H1 (cell line): ENCODE results near the gene ITPRIPL2. TPM values are rescaled to one million over a fixed set of nuclear protein-coding genes. Genes with fewer than 3 reads are reported as not detected.

Source experiments
- CTCF ChIA-PET: fragments of 300-600 bp; sonication (Branson Sonifier 250); formaldehyde crosslinking; loops from one replicate; lab custom pipeline; 2021; ENCODE audit not compliant: partially characterized antibody; lab: Charles Lee
- POLR2A ChIA-PET: fragments of 300-600 bp; sonication (Branson Sonifier 250); formaldehyde crosslinking; loops from one replicate; lab custom pipeline; 2021; ENCODE audit warnings: inconsistent platforms; ENCODE audit not compliant: partially characterized antibody; lab: Charles Lee
- DNase-seq, 2 experiments: peaks; one replicate each; pipeline versions ENCODE4 v3.0.0 to v3.0.0-alpha.2; 2010 to 2022; ENCODE audit warnings: low spot score in 2 of 2, low read depth in 1 of 2, mixed read lengths in 1 of 2
- FAIRE-seq: peaks from 2 replicates; lab custom pipeline; 2011; peaks lifted over from hg19 to GRCh38; lab: Jason Lieb, UNC
- H2AFZ ChIP-seq: 2 replicates; pipeline ENCODE4 v1.8.1; 2012; ENCODE audit warnings: low read length, inconsistent platforms
- H2AK5ac ChIP-seq: 2 replicates; pipeline ENCODE4 v1.6.1; 2013; ENCODE audit warnings: low read depth, low read length
- H2BK120ac ChIP-seq: replicated peaks from 2 replicates; pipeline ENCODE3; 2013; ENCODE audit warnings: low read depth, low read length, inconsistent platforms
- H2BK12ac ChIP-seq: 2 replicates; pipeline ENCODE4 v1.6.1; 2013; ENCODE audit warnings: low read depth, low read length
- H2BK15ac ChIP-seq: 2 replicates; pipeline ENCODE4 v1.6.1; 2013; ENCODE audit warnings: low read length
- H2BK20ac ChIP-seq: 2 replicates; pipeline ENCODE4 v1.6.1; 2013; ENCODE audit warnings: low read length
- H2BK5ac ChIP-seq: 2 replicates; pipeline ENCODE4 v1.6.1; 2013; ENCODE audit warnings: low read depth, low read length
- H3K14ac ChIP-seq: 2 replicates; pipeline ENCODE4 v1.6.1; 2013; ENCODE audit warnings: inconsistent platforms; ENCODE audit not compliant: insufficient read length
- H3K18ac ChIP-seq: 2 replicates; pipeline ENCODE4 v1.6.1; 2013; ENCODE audit warnings: low read length; ENCODE audit errors: extremely low read depth
- H3K23ac ChIP-seq: 2 replicates; pipeline ENCODE4 v1.6.1; 2013; ENCODE audit warnings: inconsistent platforms; ENCODE audit not compliant: insufficient read length
- H3K23me2 ChIP-seq: 2 replicates; pipeline ENCODE4 v1.6.1; 2013; ENCODE audit warnings: low read depth, low read length
- H3K27ac ChIP-seq: 2 replicates; pipeline ENCODE4 v1.6.1; 2011; ENCODE audit warnings: low read depth, low read length, inconsistent platforms
- H3K27me3 ChIP-seq, 4 experiments: replicated peaks in 1 of 4; 1 replicate in 1 of 4; 2 replicates in 3 of 4; pipeline versions ENCODE4 v1.6.1 to v1.8.1; 2011 to 2013; ENCODE audit warnings: low read length in 3 of 4, mild to moderate bottlenecking in 3 of 4, inconsistent platforms in 2 of 4, mixed read lengths in 2 of 4, moderate library complexity in 1 of 4; ENCODE audit not compliant: control insufficient read depth in 3 of 4, insufficient read depth in 3 of 4; ENCODE audit errors: extremely low read depth in 1 of 4
- H3K36me3 ChIP-seq, 4 experiments: 2 replicates each; pipeline versions ENCODE4 v1.6.1 to v1.8.1; 2011 to 2013; ENCODE audit warnings: mild to moderate bottlenecking in 4 of 4, low read length in 3 of 4, moderate library complexity in 2 of 4, control low read depth in 1 of 4, inconsistent platforms in 1 of 4; ENCODE audit not compliant: insufficient read depth in 4 of 4, control insufficient read depth in 2 of 4
- H3K4ac ChIP-seq: replicated peaks from 2 replicates; pipeline ENCODE3; 2013; ENCODE audit warnings: low read length, low read depth, mixed read lengths, inconsistent platforms; ENCODE audit not compliant: insufficient read length
- H3K4me1 ChIP-seq, 4 experiments: replicated peaks in 1 of 4; 1 replicate in 1 of 4; 2 replicates in 3 of 4; pipeline versions ENCODE4 v1.6.1 to v1.8.1; 2011 to 2013; ENCODE audit warnings: low read length in 3 of 4, inconsistent platforms in 2 of 4, mixed read lengths in 1 of 4; ENCODE audit not compliant: insufficient read depth in 4 of 4, control insufficient read depth in 3 of 4
- H3K4me2 ChIP-seq, 2 experiments: 2 replicates each; pipeline versions ENCODE4 v1.6.1 to v1.8.1; 2011 to 2013; ENCODE audit warnings: low read depth in 2 of 2, low read length in 2 of 2, control low read depth in 1 of 2, inconsistent platforms in 1 of 2, mild to moderate bottlenecking in 1 of 2; ENCODE audit not compliant: insufficient read depth in 1 of 2
- H3K4me3 ChIP-seq, 4 experiments: fragments of 200-600, 300-600 bp in 1 of 4; sonication (generic), shearing (Covaris generic), sonication (Bioruptor Twin) in 1 of 4; 2 replicates each; pipeline versions ENCODE4 v1.5.1 to v1.8.1; 2011 to 2016; ENCODE audit warnings: low read length in 4 of 4, low read depth in 3 of 4, control low read depth in 2 of 4, inconsistent platforms in 2 of 4, mild to moderate bottlenecking in 2 of 4, mixed read lengths in 1 of 4, moderate library complexity in 1 of 4; ENCODE audit not compliant: insufficient read depth in 2 of 4; ENCODE audit errors: extremely low read depth in 1 of 4
- H3K56ac ChIP-seq: replicated peaks from 2 replicates; pipeline ENCODE3; 2013; ENCODE audit warnings: low read depth, mild to moderate bottlenecking, mixed read lengths, low read length, inconsistent platforms; ENCODE audit not compliant: insufficient read length
- H3K79me1 ChIP-seq: 2 replicates; pipeline ENCODE4 v1.6.1; 2013; ENCODE audit warnings: low read depth, low read length, control low read depth
- H3K79me2 ChIP-seq, 2 experiments: 2 replicates each; pipeline versions ENCODE4 v1.6.1 to v1.8.1; 2012 to 2013; ENCODE audit warnings: low read length in 2 of 2, mild to moderate bottlenecking in 2 of 2, inconsistent platforms in 1 of 2; ENCODE audit not compliant: insufficient read depth in 2 of 2, control insufficient read depth in 1 of 2
- H3K9ac ChIP-seq, 4 experiments: replicated peaks in 1 of 4; 1 replicate in 1 of 4; 2 replicates in 3 of 4; pipeline versions ENCODE4 v1.6.1 to v1.8.1; 2011 to 2013; ENCODE audit warnings: low read depth in 3 of 4, low read length in 3 of 4, control low read depth in 2 of 4, mild to moderate bottlenecking in 2 of 4, moderate library complexity in 2 of 4, inconsistent platforms in 1 of 4; ENCODE audit errors: extremely low read depth in 1 of 4
- H3K9me3 ChIP-seq, 2 experiments: 2 replicates each; pipeline versions ENCODE4 v1.6.1 to v1.8.1; 2012 to 2013; ENCODE audit warnings: mild to moderate bottlenecking in 2 of 2, moderate library complexity in 2 of 2, control low read depth in 1 of 2, inconsistent platforms in 1 of 2, low read depth in 1 of 2, low read length in 1 of 2, mixed read lengths in 1 of 2; ENCODE audit not compliant: insufficient read depth in 2 of 2
- H4K20me1 ChIP-seq, 2 experiments: replicated peaks in 1 of 2; 2 replicates each; pipeline versions ENCODE3 to v1.8.1; 2011 to 2013; ENCODE audit warnings: inconsistent platforms in 2 of 2, low read length in 2 of 2, mild to moderate bottlenecking in 1 of 2; ENCODE audit not compliant: insufficient read depth in 2 of 2, control insufficient read depth in 1 of 2
- H4K5ac ChIP-seq: 2 replicates; pipeline ENCODE4 v1.6.1; 2013; ENCODE audit warnings: low read length, low read depth, mixed read lengths, inconsistent platforms; ENCODE audit not compliant: insufficient read length
- H4K8ac ChIP-seq: 2 replicates; pipeline ENCODE4 v1.8.0; 2013; ENCODE audit warnings: mild to moderate bottlenecking, moderate library complexity, low read length, inconsistent platforms; ENCODE audit not compliant: insufficient read depth; ENCODE audit errors: extremely low read depth
- H4K91ac ChIP-seq: replicated peaks from 2 replicates; pipeline ENCODE3; 2013; ENCODE audit warnings: low read length, mixed read lengths, inconsistent platforms; ENCODE audit not compliant: insufficient read length
- JUND ChIP-seq: IDR thresholded peaks from 2 replicates; pipeline ENCODE4 v1.6.1; 2011; ENCODE audit warnings: mild to moderate bottlenecking, improper control_type of control experiment, low read length
- SAP30 ChIP-seq: fragments of 300-600 bp; sonication (generic); IDR thresholded peaks from 2 replicates; pipeline ENCODE4 v1.7.1; 2012; ENCODE audit warnings: low read length, moderate library complexity, mild to moderate bottlenecking, inconsistent platforms; ENCODE audit not compliant: insufficient read depth, insufficient replicate concordance
- WGBS, 2 experiments: shearing (Covaris generic) in 1 of 2; methylation state at CpG; one replicate each; pipeline versions ENCODE4 v1.1.6 to v1.1.7; 2013 to 2015; ENCODE audit warnings: low lambda C conversion rate in 2 of 2, mixed read lengths in 2 of 2, inconsistent platforms in 1 of 2, low coverage in 1 of 2, missing lambda C conversion rate in 1 of 2; ENCODE audit not compliant: insufficient replicate concordance in 2 of 2, insufficient coverage in 1 of 2, insufficient read length in 1 of 2; ENCODE audit errors: extremely low coverage in 1 of 2, missing lambda C conversion rate in 1 of 2; 5-methylcytosine and 5-hydroxymethylcytosine counted together
- polyA plus RNA-seq, 7 experiments: library from polyadenylated mRNA; depleted of rRNA in 3 of 7; stranded (reverse) in 5 of 7; unstranded in 2 of 7; fragments of >200 nt in 5 of 7; fragments of 200-250 nt in 2 of 7; gene quantifications; 1 replicate in 5 of 7; 2 replicates in 1 of 7; 4 replicates in 1 of 7; pipeline versions ENCODE4 v1.2.1 to v1.2.3, GENCODE V29; 2011 to 2013; ENCODE audit warnings: missing spikeins in 2 of 7, mixed read lengths in 2 of 7
- total RNA-seq: library from RNA; stranded (reverse); fragmentation: NEBNext Ultra II Directional; extraction: Animal tissue kit (Norgen Biotek cat#: 25700); gene quantifications from 2 replicates; pipeline ENCODE4 v1.2.1, GENCODE V29; 2021

Gene ITPRIPL2
- total and polyA plus RNA-seq, 2 of the 8 experiments (the other 6 are each of a cell fraction or from before 2014, with no cell fraction given): 1.1 to 3.4 TPM

GRCh38 chr16:19095654-19096053 lies 18.1 kb upstream of the ITPRIPL2 start:
- H4K91ac ChIP-seq: no peak overlapping the region
- no peak overlapping the region for H3K56ac ChIP-seq
- no peaks in the 10 kb centered on the region for H3K36me3 ChIP-seq
- peak; percentile 81 for TF ChIP-seq JUND
- no peak for TF ChIP-seq SAP30
- H3K9ac ChIP-seq: no peak overlapping the region
- H2AFZ ChIP-seq: no peak overlapping the region
- H2BK5ac ChIP-seq: no peak overlapping the region
- no peaks in the 10 kb centered on the region for H4K20me1 ChIP-seq
- no peak for FAIRE-seq
- no peak overlapping the region for H3K14ac ChIP-seq
- H4K5ac ChIP-seq: no peak overlapping the region
- CTCF ChIA-PET: interaction anchor here (0.7 to 2.5 kb wide), 14 partner anchors 10 to 297 kb away, joined by 3 to 27 read pairs (median 6); no protein-coding TSS in a partner anchor
- H3K4me3 ChIP-seq: no peak overlapping the region
- H3K79me2 ChIP-seq: no peaks in the 10 kb centered on the region
- H3K23me2 ChIP-seq: no peaks in the 10 kb centered on the region
- POLR2A ChIA-PET: no interaction called here
- 87% methylated on average over 5 of the region's 5 CpGs; no CpG with 5 or more reads in 1 of the 2 experiments for WGBS, 2 experiments
- H2BK20ac ChIP-seq: no peak overlapping the region
- no peaks in the 10 kb centered on the region for H3K4me1 ChIP-seq
- H2AK5ac ChIP-seq: no peak overlapping the region
- no peak overlapping the region for H2BK12ac ChIP-seq
- no peak overlapping the region for H4K8ac ChIP-seq
- no peak overlapping the region for H3K4me2 ChIP-seq
- no peak overlapping the region for H3K23ac ChIP-seq
- no peaks in the 10 kb centered on the region; a peak in 1 of 7 replicates for H3K27me3 ChIP-seq
- H3K9me3 ChIP-seq: no peaks in the 10 kb centered on the region; a peak in 1 of 4 replicates
- H3K27ac ChIP-seq: no peak overlapping the region
- H2BK15ac ChIP-seq: no peak overlapping the region
- no peak overlapping the region for H3K18ac ChIP-seq
- DNase-seq: no peak
- H3K4ac ChIP-seq: no peak overlapping the region
- H3K79me1 ChIP-seq: no peaks in the 10 kb centered on the region
- no peak overlapping the region for H2BK120ac ChIP-seq
